ENCODE data around the gene USH2A. TPM values are rescaled to one million over a fixed set of nuclear protein-coding genes. Genes with fewer than 3 reads are reported as not detected.

The USH2A gene
- polyA plus RNA-seq, 3 donors: not detected

GRCh38 chr1:216387782-216388181 lies 35.5 kb downstream of the USH2A start:
- no peak for TF ChIP-seq CTCF (IDR thresholded peaks at IDR 0.05)
- H3K9ac ChIP-seq (ENCODE audit: insufficient read depth, low read length, poor library complexity, severe bottlenecking): no peak overlapping the region
- no peaks in the 10 kb centered on the region for H3K27me3 ChIP-seq (ENCODE audit: control insufficient read depth in 2 of 2, insufficient read depth in 2 of 2, low read length in 2 of 2)
- WGBS (ENCODE audit: insufficient coverage): no CpG with 5 or more reads among the region's 2 CpGs
- no peak overlapping the region for H3K4me2 ChIP-seq (replicated peaks; ENCODE audit: extremely low read depth, low read length, poor library complexity, severe bottlenecking)
- Mint-ChIP-seq H3K27ac (no peak overlapping the region), H3K9me3 (peaks cover 0 to 7% (median 0%) of the 10 kb centered on the region in 7 donors), H3K36me3 (no peaks in the 10 kb centered on the region), H3K4me1 (no peaks in the 10 kb centered on the region), H3K27me3 (ENCODE audit: low read depth in 3 of 3) (peaks cover 0 to 2% (median 0%) of the 10 kb centered on the region in 3 donors), H3K4me3 (no peak overlapping the region)
- DNase-seq: no peak
- H3K4me3 ChIP-seq (replicated peaks in 1 of 3; ENCODE audit: low read depth in 2 of 3, low read length in 3 of 3): no peak overlapping the region
- intact Hi-C loops (cut with micrococcal nuclease): no loop called here
- no peak overlapping the region for H2AFZ ChIP-seq (ENCODE audit: insufficient read depth, low read depth, low read length, poor library complexity, severe bottlenecking)
- H3K36me3 ChIP-seq (replicated peaks in 1 of 2; ENCODE audit: control insufficient read depth in 1 of 2, insufficient read depth in 2 of 2, low read length in 2 of 2): no peaks in the 10 kb centered on the region
- H3K9me3 ChIP-seq (replicated peaks in 1 of 2; ENCODE audit: control insufficient read depth in 1 of 2, insufficient read depth in 1 of 2, low read length in 2 of 2): no peaks in the 10 kb centered on the region
- no peak overlapping the region for H3K27ac ChIP-seq (ENCODE audit: low read depth in 1 of 2, low read length in 2 of 2)
- H4K20me1 ChIP-seq (ENCODE audit: insufficient read depth, low read length): no peaks in the 10 kb centered on the region
- no peaks in the 10 kb centered on the region for H3K79me2 ChIP-seq (ENCODE audit: insufficient read depth, low read length)
- H3K4me1 ChIP-seq (ENCODE audit: control insufficient read depth in 1 of 2, insufficient read depth in 2 of 2, low read length in 2 of 2): no peaks in the 10 kb centered on the region

- DNase-seq: no peak
- Mint-ChIP-seq H3K27me3 (ENCODE audit: low read depth in 3 of 3) (peaks cover 0 to 2% (median 0%) of the 10 kb centered on the region in 3 donors), H3K9me3 (peaks cover 0 to 3% (median 0%) of the 10 kb centered on the region in 7 donors), H3K4me1 (no peaks in the 10 kb centered on the region), H3K27ac (no peak overlapping the region), H3K4me3 (no peak overlapping the region), H3K36me3 (no peaks in the 10 kb centered on the region)
- Histone ChIP-seq H2AFZ (ENCODE audit: insufficient read depth, low read depth, low read length, poor library complexity, severe bottlenecking) (no peak overlapping the region), H3K4me3 (replicated peaks in 1 of 3; ENCODE audit: low read depth in 2 of 3, low read length in 3 of 3) (no peak overlapping the region), H3K9ac (ENCODE audit: insufficient read depth, low read length, poor library complexity, severe bottlenecking) (no peak overlapping the region), H3K27ac (ENCODE audit: low read depth in 1 of 2, low read length in 2 of 2) (no peak overlapping the region), H3K4me2 (replicated peaks; ENCODE audit: extremely low read depth, low read length, poor library complexity, severe bottlenecking) (no peak overlapping the region), H3K79me2 (ENCODE audit: insufficient read depth, low read length) (no peaks in the 10 kb centered on the region), H3K9me3 (replicated peaks in 1 of 2; ENCODE audit: control insufficient read depth in 1 of 2, insufficient read depth in 1 of 2, low read length in 2 of 2) (no peaks in the 10 kb centered on the region), H3K36me3 (replicated peaks in 1 of 2; ENCODE audit: control insufficient read depth in 1 of 2, insufficient read depth in 2 of 2, low read length in 2 of 2) (no peaks in the 10 kb centered on the region), H3K27me3 (ENCODE audit: control insufficient read depth in 2 of 2, insufficient read depth in 2 of 2, low read length in 2 of 2) (no peaks in the 10 kb centered on the region), H3K4me1 (ENCODE audit: control insufficient read depth in 1 of 2, insufficient read depth in 2 of 2, low read length in 2 of 2) (no peaks in the 10 kb centered on the region), H4K20me1 (ENCODE audit: insufficient read depth, low read length) (no peaks in the 10 kb centered on the region)
- no CpG with 5 or more reads among the region's 1 CpG for WGBS (ENCODE audit: insufficient coverage)
- intact Hi-C loops (cut with micrococcal nuclease): no loop called here
- no peak for TF ChIP-seq CTCF (IDR thresholded peaks at IDR 0.05)
Observed at GRCh38 chr1:216379441-216379840, 43.8 kb downstream of the USH2A start.
